AG09309 (cell line): ENCODE data around the gene PRKCQ.
"Not testable (repeated sequence)": the region's sequence is repeated elsewhere in the genome, so short reads cannot be mapped to it uniquely, and the experiment has no call there.

Experiments
- DNase-seq: peaks from one replicate; pipeline ENCODE4 v3.0.0-alpha.2; 2010; ENCODE audit warnings: low read depth
- H3K4me3 ChIP-seq: 2 replicates; pipeline ENCODE4 v1.5.1; 2011; ENCODE audit warnings: mild to moderate bottlenecking, low read depth, low read length, moderate library complexity; ENCODE audit not compliant: control insufficient read depth
- TF ChIP-seq, protein P1 (sequence below): IDR thresholded peaks from 2 replicates; pipeline ENCODE4 v1.5.1; 2011; ENCODE audit warnings: mild to moderate bottlenecking, low read depth, low read length, inconsistent platforms; ENCODE audit not compliant: insufficient read depth, control insufficient read depth; ENCODE audit errors: missing control alignments

PRKCQ gene

GRCh38 chr10:6473430-6473829, 106.6 kb downstream of the PRKCQ start:
- H3K4me3 ChIP-seq: no peak overlapping the region
- no peak for DNase-seq
- TF ChIP-seq, protein P1, sequence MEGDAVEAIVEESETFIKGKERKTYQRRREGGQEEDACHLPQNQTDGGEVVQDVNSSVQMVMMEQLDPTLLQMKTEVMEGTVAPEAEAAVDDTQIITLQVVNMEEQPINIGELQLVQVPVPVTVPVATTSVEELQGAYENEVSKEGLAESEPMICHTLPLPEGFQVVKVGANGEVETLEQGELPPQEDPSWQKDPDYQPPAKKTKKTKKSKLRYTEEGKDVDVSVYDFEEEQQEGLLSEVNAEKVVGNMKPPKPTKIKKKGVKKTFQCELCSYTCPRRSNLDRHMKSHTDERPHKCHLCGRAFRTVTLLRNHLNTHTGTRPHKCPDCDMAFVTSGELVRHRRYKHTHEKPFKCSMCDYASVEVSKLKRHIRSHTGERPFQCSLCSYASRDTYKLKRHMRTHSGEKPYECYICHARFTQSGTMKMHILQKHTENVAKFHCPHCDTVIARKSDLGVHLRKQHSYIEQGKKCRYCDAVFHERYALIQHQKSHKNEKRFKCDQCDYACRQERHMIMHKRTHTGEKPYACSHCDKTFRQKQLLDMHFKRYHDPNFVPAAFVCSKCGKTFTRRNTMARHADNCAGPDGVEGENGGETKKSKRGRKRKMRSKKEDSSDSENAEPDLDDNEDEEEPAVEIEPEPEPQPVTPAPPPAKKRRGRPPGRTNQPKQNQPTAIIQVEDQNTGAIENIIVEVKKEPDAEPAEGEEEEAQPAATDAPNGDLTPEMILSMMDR: no peak

DNA sequence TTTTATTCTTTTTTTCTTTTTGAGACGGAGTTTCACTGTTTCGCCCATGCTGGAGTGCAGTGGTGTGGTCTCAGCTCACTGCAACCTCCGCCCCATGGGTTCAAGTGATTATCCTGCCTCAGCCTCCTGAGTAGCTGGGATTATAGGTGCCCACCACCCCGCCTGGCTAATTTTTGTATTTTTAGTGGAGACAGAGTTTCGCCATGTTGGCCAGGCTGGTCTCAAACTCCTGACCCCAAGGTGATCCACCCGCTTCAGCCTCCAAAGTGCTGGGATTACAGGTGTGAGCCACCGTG, 107.4 kb downstream of the PRKCQ start:
- not testable (repeated sequence) for H3K4me3 ChIP-seq, DNase-seq

GRCh38 chr10:6470894-6471618, 109.0 kb downstream of the PRKCQ start:
- DNase-seq: no peak
- TF ChIP-seq, protein P1: no peak
- H3K4me3 ChIP-seq: no peak overlapping the region

DNA sequence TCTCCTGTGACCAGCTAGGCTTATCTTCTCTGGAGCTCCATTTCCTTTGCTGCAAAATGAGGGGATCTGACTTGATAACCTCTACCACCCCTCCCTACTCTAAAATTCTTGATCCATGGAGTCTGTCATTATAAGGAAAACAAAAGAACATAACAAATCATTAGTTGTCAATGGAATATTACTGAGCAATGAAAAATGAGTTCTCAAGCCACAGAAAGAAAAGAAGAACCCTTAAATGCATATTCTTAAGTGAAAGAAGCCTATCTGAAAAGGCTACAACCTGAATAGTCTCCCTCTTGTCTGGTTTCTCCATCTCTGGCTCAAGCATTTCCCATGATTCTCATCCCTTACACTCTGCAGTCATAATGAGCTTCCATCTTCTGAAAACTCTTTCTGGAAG, 110.4 kb downstream of the PRKCQ start:
- H3K4me3 ChIP-seq: no peak overlapping the region
- DNase-seq: no peak
- TF ChIP-seq, protein P1: no peak

- H3K4me3 ChIP-seq: no peak overlapping the region
- TF ChIP-seq, protein P1: no peak
- DNase-seq: no peak
Measured at GRCh38 chr10:6465854-6466601, 114.0 kb downstream of the PRKCQ start.

GRCh38 chr10:6465437-6465836, 114.6 kb downstream of the PRKCQ start:
- TF ChIP-seq, protein P1: no peak
- no peak for DNase-seq
- no peak overlapping the region for H3K4me3 ChIP-seq

GRCh38 chr10:6464862-6465430, 115.1 kb downstream of the PRKCQ start:
- TF ChIP-seq, protein P1: no peak
- H3K4me3 ChIP-seq: no peak overlapping the region
- no peak for DNase-seq
